AG04450 (cell line): ENCODE results near the gene GRAP2. TPM values are rescaled to one million over a fixed set of nuclear protein-coding genes. Genes with fewer than 3 reads are reported as not detected.

Source experiments
- CTCF ChIA-PET: fragments of 300-600, 350-600 bp; formaldehyde crosslinking; extraction: SDS; loops from one replicate; lab custom pipeline; 2022; ENCODE audit warnings: antibody characterized with exemption, inconsistent platforms; lab: Charles Lee
- POLR2A ChIA-PET: fragments of 350-600 bp; formaldehyde crosslinking; extraction: SDS; loops from one replicate; lab custom pipeline; 2021; ENCODE audit warnings: antibody characterized with exemption, inconsistent platforms; lab: Yijun Ruan, JAX
- DNase-seq: peaks from one replicate; pipeline ENCODE4 v3.0.0-alpha.2; 2011; ENCODE audit warnings: low read depth, low spot score
- H3K27ac ChIP-seq: one replicate; pipeline ENCODE4 v1.5.1; 2012; ENCODE audit warnings: low read depth, low read length, control low read depth
- H3K27me3 ChIP-seq: one replicate; pipeline ENCODE4 v1.6.0; 2012; ENCODE audit warnings: low read length; ENCODE audit not compliant: control insufficient read depth, insufficient read depth
- H3K4me3 ChIP-seq: 2 replicates; pipeline ENCODE4 v1.5.1; 2011; ENCODE audit warnings: mild to moderate bottlenecking, low read depth, low read length, control low read depth
- H3K9me3 ChIP-seq: 2 replicates; pipeline ENCODE4 v1.5.1; 2012; ENCODE audit warnings: low read length; ENCODE audit not compliant: control insufficient read depth, insufficient read depth
- polyA minus RNA-seq: library from RNA; depleted of rRNA, polyadenylated mRNA; stranded (reverse); fragments of >200 nt; gene quantifications from 2 replicates; pipeline ENCODE4 v1.2.3, GENCODE V29; 2011; rRNA and poly(A)+ RNA removed
- polyA plus RNA-seq: library from polyadenylated mRNA; depleted of rRNA; stranded (reverse); fragments of >200 nt; gene quantifications from 2 replicates; pipeline ENCODE4 v1.2.3, GENCODE V29; 2011; rRNA removed
- TF ChIP-seq, protein P1 (sequence below): IDR thresholded peaks from 2 replicates; pipeline ENCODE4 v1.5.1; 2011; ENCODE audit warnings: low read depth, low read length, control low read depth, inconsistent platforms

GRAP2 gene
- polyA plus RNA-seq, result not detected in 2 replicates
- polyA minus RNA-seq, result not detected in 2 replicates

GRCh38 chr22:39900306-39901227 lies at the start of gene GRAP2:
Gene GRAP2 (plus strand): TSS chr22:39901084. CDS start chr22:39947107, 46,023 bp downstream.
- no peak for DNase-seq
- no peak within 1 kb of the TSS for H3K4me3 ChIP-seq
- TF ChIP-seq, protein P1, sequence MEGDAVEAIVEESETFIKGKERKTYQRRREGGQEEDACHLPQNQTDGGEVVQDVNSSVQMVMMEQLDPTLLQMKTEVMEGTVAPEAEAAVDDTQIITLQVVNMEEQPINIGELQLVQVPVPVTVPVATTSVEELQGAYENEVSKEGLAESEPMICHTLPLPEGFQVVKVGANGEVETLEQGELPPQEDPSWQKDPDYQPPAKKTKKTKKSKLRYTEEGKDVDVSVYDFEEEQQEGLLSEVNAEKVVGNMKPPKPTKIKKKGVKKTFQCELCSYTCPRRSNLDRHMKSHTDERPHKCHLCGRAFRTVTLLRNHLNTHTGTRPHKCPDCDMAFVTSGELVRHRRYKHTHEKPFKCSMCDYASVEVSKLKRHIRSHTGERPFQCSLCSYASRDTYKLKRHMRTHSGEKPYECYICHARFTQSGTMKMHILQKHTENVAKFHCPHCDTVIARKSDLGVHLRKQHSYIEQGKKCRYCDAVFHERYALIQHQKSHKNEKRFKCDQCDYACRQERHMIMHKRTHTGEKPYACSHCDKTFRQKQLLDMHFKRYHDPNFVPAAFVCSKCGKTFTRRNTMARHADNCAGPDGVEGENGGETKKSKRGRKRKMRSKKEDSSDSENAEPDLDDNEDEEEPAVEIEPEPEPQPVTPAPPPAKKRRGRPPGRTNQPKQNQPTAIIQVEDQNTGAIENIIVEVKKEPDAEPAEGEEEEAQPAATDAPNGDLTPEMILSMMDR, result no peak
- no peaks in the 10 kb centered on the region for H3K9me3 ChIP-seq
- H3K27me3 ChIP-seq, result peaks cover 37% of the 10 kb centered on the region
- no peak within 1 kb of the TSS for H3K27ac ChIP-seq
- ChIA-PET CTCF (no interaction called here), POLR2A (no interaction called here)

DNA sequence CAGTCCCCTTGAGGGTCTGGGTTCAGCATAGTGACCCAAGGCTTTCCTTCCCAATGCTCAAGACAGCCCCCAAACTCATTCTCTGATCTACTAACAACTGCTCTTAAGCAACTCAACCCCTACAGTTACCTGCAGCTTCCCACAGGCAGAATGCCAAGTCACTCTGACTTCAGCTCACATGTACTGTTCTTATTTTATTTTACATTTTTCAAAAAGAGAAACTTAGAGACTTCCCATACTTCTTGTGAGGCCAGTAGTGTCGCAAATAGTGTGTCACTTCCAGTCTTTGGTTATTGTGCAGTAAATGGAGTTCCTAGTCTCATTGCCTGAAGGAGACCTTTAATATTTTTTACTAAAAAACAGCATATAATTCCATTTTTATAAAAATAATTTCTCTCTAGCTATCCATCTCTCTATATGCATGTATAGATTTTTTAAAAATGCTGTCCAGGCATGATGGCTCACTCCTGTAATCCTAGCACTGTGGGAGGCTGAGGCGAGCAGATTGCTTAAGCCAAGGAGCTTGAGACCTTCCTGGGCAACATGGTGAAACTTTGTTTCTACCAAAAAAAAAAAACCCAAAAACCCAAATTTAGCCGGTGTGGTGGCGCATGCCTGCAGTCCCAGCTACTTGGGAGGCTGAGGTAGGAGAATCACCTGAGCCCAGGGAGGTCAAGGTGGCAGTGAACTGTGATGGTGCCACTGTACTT lies 49.1 kb upstream of the GRAP2 start:
- H3K27ac ChIP-seq, result no peak overlapping the region
- no peaks in the 10 kb centered on the region for H3K9me3 ChIP-seq
- TF ChIP-seq, protein P1, result no peak
- H3K27me3 ChIP-seq, result peaks cover 8% of the 10 kb centered on the region
- no peak for DNase-seq
- ChIA-PET POLR2A (no interaction called here), CTCF (interaction anchor here (0.5 to 0.6 kb wide), 2 partner anchors 33 to 1282 kb away, joined by 3 to 10 read pairs; partner anchors contain the start of gene DMC1)
- H3K4me3 ChIP-seq, result no peak overlapping the region

GRCh38 chr22:39852799-39853198 lies 48.1 kb upstream of the GRAP2 start:
- H3K9me3 ChIP-seq, result no peaks in the 10 kb centered on the region
- TF ChIP-seq, protein P1, result no peak
- no peak overlapping the region for H3K4me3 ChIP-seq
- peaks cover 10% of the 10 kb centered on the region for H3K27me3 ChIP-seq
- no peak overlapping the region for H3K27ac ChIP-seq
- CTCF ChIA-PET, result no interaction called here
- POLR2A ChIA-PET, result no interaction called here
- no peak for DNase-seq

DNA sequence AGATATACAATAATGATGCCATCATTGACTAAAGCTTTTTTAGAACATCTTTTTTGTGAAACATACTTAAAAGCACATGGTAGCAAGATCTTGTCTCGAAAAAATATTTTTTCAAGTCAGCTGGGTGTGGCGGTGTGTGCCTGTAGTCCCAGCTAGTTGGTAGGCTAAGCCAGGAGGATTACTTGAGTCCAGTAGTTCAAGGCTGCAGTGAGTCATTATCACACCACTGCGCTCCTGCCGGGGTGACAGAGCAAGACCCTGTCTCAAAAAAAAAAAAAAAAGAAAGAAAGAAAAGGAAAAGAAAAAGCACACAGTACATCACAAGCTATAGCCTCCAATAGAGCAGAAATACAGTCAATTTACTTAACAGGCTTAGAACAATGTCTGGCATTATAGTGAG lies 44.3 kb upstream of the GRAP2 start:
- Histone ChIP-seq H3K9me3 (no peaks in the 10 kb centered on the region), H3K27ac (no peak overlapping the region), H3K4me3 (no peak overlapping the region), H3K27me3 (peaks cover 6% of the 10 kb centered on the region)
- no peak for DNase-seq
- POLR2A ChIA-PET, result no interaction called here
- CTCF ChIA-PET, result no interaction called here
- TF ChIP-seq, protein P1, result no peak
